Stimulated activated naive CD8-positive, alpha-beta T cell treated with anti-CD3 and anti-CD28 coated beads, Interleukin-15, Interleukin-2, amounts not matched to agents 100 U/mL and 50 U/mL, for 24 hours (primary cell): ENCODE results near the gene APOA4.

Experiments
- ATAC-seq: fragments of 150-1000 bp; cut with Tn5 transposase; one replicate; pipeline ENCODE4 v1.10.0; 2021
- DNase-seq: peaks from one replicate; pipeline ENCODE4 v3.0.0; 2021

Gene APOA4

GRCh38 chr11:116830184-116830912, 7.2 kb upstream of the APOA4 start:
- no peak for DNase-seq
- ATAC-seq = no peak

- no peak for ATAC-seq
- DNase-seq = no peak
These were observed 6.5 kb upstream of the APOA4 start, which contains the start of gene APOC3 for GRCh38 chr11:116829525-116830183. TSS of gene APOC3 (plus strand) at chr11:116829907. CDS start at chr11:116830583, 676 bp downstream.

DNA sequence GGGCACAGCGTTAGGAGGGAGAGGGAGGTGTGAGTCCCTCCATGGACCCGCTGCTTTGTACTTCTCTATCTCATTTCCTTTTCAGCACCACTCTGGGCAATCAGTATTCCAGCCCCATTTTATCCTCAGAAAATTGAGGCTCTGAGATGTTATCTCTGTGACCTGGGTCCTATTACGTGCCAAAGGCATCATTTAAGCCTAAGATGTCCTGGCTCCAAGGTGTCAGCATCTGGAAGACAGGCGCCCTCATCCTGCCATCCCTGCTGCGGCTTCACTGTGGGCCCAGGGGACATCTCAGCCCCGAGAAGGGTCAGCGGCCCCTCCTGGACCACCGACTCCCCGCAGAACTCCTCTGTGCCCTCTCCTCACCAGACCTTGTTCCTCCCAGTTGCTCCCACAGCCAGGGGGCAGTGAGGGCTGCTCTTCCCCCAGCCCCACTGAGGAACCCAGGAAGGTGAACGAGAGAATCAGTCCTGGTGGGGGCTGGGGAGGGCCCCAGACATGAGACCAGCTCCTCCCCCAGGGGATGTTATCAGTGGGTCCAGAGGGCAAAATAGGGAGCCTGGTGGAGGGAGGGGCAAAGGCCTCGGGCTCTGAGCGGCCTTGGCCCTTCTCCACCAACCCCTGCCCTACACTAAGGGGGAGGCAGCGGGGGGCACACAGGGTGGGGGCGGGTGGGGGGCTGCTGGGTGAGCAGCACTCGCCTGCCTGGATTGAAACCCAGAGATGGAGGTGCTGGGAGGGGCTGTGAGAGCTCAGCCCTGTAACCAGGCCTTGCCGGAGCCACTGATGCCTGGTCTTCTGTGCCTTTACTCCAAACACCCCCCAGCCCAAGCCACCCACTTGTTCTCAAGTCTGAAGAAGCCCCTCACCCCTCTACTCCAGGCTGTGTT, 5.8 kb upstream of the APOA4 start:
- no peak for ATAC-seq
- DNase-seq = no peak

GRCh38 chr11:116827461-116827860, 4.4 kb upstream of the APOA4 start:
- ATAC-seq = no peak
- DNase-seq = no peak

GRCh38 chr11:116826751-116827431, 3.8 kb upstream of the APOA4 start:
- no peak for DNase-seq
- ATAC-seq = no peak

DNA sequence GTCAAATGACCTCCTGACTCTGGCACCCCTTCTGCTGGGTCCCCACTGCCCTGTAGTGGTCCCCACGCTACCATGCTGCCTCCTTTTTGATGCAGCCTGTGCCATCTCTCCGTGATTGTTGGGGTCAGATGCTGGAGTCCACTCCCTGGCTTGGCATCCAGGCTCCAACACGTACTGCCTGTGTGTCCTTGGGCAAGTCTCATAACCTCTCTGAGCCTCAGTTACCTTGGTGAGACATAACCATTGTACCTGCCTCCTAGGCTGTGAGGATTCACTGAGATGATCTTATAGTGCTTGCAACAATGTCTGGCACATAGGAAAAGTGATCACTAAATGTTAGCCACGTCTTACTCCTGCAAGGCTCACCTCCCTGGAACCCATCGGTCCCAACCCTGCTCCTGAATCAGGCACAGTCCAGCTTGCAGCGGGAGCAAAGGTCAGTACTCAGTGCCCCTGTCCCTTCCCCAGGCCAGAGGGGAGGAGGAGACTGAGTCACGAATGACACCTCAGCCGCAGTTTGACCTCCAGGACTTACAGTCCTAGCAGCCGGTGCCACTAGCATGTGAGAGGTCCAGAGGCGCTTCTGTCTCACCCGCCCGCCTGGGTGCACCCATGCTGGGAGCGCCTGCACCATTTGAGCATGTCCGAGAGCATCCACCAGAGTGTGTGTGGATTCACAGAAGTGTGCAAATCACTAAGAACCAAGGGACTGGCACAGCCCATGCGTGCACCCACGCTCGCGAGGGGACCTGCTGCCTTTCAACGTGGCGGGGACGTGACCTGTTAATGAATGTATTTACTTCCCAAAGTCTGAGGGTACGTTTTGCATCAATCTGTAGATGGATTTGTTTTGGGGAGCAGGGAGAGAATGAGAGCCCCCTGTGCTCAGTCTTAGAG, 3.0 kb upstream of the APOA4 start:
- no peak for ATAC-seq
- no peak for DNase-seq

GRCh38 chr11:116825434-116825833, 2.3 kb upstream of the APOA4 start:
- ATAC-seq (no peak), DNase-seq (no peak)

- no peak for DNase-seq
- no peak for ATAC-seq
These were observed 529 bp downstream of the APOA4 start for GRCh38 chr11:116822575-116822974.

DNA sequence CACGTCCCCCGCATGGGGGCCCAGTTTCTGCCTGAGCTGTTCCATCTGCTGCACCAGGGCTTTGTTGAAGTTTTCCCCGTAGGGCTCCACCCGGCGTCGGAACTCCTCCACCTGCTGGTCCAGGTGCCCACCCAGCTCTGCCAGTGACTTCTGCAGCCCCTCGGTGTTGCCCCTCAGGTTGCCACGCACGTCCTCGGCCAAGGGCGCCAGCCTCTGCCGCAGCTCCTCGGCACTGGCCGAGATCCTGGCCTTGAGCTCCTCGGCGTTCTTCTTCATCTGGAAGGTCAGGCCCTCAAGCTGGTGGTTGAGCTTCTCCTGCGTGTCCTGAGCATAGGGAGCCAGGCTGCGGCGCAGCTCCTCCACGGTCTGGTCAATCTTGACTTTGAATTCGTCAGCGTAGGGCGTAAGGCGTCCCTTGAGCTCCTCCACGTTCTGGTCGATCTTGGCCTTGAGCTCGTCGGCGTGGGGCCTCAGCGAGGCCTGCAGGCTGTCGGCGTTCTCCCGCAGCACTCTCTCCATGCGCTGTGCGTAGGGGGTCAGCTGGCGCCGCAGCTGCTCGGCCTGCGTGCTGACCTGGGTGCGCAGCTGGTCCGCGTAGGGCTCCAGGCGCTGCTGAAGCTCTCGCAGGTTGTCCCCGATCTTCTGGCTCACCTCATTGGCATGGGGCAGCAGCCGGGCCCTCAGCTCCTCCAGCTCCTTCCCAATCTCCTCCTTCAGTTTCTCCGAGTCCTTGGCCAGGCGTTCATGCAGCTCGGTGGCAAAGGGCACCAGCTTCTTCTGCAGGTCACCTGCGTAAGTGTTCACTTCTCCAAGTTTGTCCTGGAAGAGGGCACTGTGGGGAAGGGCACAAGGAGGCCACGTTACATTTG, 1.8 kb downstream of the APOA4 start:
- ATAC-seq = no peak
- no peak for DNase-seq

GRCh38 chr11:116819049-116819448, 4.1 kb downstream of the APOA4 start:
- DNase-seq (no peak), ATAC-seq (no peak)

GRCh38 chr11:116814502-116814901, 8.6 kb downstream of the APOA4 start:
- no peak for ATAC-seq
- no peak for DNase-seq

- DNase-seq (no peak), ATAC-seq (no peak)
These were observed 9.2 kb downstream of the APOA4 start for GRCh38 chr11:116813781-116814471.

DNA sequence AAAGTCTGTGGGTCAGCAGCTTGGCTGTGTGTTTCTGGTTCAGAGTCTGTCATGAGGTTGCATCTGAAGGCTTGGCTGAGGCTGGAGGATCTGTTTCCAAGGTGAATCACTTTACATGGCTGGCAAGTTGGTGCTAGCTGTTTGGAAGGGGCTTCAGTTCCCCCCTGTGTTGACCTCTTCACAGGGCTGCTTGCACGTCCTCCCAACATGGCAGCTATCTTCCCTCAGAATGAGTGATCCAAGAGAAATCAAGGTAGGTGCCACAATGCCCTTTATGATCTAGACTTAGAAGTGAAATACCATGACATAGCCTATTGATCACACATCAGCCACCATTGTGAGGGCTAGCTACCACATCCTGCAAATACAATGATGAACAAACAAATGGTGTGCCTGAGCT, 9.9 kb downstream of the APOA4 start:
- ATAC-seq (no peak), DNase-seq (no peak)

DNA sequence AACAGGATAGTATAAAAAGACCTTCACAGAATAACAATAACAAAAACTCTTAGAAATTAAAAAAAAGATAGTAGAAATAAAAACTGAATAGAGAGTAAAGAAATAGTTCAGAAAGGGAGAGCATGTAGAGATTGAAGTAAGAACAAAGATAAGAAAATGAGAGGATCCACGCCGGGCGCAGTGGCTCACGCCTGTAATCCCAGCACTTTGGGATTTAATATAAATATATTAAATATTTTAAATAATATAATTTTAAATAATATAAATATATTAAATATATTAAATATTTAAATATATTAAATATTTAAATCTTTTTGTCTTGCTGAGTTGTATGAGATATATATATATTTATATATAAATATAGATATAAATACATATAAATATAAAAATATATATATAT, 11.0 kb downstream of the APOA4 start:
- DNase-seq (no peak), ATAC-seq (no peak)

- ATAC-seq (no peak), DNase-seq (no peak)
These were observed 11.9 kb downstream of the APOA4 start for GRCh38 chr11:116811194-116811593.

DNA sequence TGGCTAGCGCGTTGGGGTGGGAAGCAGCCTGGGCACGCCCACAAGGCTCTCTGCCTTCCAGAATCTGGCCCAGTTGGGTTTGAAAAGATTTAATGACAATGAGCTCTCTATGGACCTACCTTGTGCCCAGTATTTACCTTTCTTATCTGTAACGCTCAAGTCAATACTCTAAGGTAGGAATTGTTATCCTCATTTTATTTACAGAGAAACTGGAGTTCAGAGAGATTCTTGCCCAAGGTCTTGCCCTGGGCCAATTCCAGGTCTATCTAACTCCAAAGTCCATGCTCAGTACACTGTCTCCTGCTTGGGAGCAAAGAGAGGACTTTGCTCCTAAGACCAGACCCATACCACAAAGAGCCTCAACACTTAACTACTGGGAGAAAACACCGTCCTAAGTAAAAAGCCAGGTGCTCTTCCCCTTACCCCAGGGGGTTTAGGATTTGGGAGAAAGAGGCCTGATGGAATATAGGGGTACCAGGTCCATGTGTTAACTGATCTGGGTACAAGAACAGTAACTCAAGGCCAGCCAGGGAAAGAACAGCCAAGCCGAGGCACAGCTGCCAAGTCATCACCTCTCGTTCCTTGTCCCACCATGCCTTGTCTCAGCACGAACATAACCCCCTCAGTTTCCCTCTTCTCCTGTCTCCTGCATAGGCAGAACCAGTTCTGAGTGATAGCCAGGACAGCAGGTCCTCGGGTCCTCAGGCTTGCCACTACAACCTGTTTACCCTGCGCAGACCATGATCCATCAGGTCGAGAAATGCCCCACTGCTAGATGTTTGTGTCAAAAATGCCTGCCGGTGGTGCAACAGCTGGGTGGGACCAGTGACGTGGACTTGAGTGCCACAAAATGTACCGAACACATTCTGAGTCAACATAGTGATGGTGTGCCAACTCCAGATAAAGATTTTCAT, 14.6 kb downstream of the APOA4 start:
- no peak for ATAC-seq

DNA sequence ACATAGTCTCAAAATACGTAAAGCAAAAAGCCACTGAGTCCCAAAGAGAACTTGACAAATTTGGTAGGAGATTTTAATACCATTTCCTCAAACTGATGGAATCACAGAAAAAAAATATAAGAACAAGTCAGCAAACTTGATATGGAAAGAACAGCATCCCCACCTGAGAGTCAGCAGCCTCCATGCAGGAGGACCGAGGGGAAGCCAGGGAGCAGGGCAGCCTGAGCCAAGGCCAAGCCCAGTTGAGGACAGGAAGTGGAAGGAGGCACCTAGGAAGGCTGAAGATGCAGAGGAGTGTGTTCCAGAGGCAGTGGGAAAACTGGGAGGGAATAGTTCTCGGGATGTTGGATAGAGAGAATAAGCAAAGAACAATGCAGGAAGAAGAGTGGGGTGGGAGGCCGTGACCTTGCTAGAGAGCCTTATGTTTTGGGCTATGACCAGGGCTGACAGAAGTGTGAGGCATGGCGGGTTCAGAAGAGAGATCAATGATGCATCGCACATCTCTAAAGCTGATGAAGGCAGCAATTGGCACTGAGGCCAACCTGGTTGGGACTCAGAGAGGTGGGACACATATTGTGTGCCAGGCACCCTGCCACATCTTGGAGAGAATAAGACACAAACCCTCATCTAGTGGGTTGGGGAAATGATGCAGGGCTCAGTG, 15.4 kb downstream of the APOA4 start:
- no peak for DNase-seq
- no peak for ATAC-seq

More for the DNA sequence above, 14.6 kb downstream of the APOA4 start:
- DNase-seq = no peak

GRCh38 chr11:116804001-116804400, 19.1 kb downstream of the APOA4 start:
- DNase-seq (no peak), ATAC-seq (no peak)
